Activated T-cell treated with anti-CD3 and anti-CD28 coated beads, Interleukin-2, amount 50 U/mL, for 1 hour (primary cell): ENCODE results near the gene MAMLD1.

Experiments
- DNase-seq: peaks from one replicate; pipeline ENCODE4 v3.0.0-alpha.2; 2020

MAMLD1 gene

DNA sequence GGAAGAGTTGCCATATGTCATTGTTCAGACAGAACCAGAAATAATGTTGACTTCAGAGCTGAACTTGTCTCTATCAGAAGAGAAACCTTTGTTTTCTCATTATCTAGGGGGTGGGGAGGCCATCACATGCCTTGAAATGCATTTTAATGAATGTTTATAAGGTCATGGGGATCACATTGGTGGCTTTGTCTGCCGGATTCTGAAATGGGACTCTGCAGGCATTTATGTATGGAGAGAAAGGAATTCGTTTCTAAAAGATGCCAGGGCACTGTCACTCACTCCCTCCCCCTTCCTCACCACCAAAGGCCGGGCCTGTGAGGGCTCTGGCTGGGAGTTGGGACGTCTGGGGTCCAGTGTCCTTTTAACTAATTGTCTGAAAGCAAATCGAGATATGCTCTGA lies 102.2 kb downstream of the MAMLD1 start:
- DNase-seq, result no peak

DNA sequence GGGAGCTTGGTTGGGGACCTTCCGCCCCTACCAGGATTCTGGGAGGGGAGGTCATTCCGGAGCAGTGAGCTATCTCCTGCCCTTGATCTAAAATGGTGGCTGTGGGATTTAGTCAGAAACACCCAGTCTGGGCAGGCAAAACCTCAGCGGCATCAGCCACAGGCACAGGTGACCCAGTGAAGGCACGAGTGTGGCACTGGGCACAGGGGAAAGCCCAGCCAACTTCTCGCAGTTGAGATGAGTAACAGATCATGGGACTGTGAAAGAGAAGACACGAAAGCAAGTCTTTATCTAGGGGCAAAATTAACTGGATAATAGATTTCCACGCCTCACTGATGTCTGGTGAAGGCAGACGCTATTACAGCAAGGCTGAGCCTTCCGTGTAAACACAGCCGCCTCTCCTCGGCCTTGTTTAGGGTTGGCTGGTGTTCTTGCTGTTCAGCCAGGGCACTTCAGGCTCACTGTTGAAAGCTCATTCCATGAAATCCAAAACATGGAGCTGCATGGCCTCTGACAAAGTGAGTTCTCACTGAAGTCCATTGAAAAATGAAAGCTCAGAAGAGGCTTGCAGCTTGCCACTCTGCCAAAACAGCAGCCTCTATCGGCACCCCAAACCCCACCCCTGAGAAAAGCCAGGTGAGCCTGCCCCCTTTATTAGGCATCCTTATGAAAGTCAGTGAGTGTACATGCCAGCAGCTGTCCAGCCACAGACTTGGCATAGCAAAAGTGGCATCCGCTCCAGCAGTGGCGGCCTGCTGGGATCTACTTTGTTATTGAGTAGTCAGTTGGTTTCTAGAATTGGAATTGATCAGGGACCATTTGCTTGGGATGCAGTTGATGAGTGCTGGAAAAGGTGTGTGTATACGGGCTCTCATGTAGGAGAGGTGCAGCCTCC lies 103.0 kb downstream of the MAMLD1 start:
- no peak for DNase-seq

DNA sequence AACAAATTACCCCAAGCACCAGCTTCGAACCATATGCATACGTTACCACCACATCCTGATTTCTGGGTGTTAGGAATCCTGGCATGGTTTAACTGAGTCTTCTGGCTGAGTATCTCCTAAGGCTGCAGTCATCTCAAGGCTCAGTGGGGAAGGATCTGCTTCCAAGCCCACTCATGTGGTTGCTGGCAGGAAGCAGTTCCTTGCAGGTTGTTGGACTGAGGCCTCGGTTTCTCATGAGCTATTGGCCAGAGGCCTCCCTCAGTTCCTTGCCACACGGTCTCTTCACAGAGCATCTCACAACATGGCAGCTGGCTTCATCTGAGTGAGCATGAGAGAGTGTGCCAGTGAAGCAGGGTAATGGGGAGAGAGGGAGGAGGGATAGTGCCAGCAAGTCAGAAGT lies 109.2 kb downstream of the MAMLD1 start:
- no peak for DNase-seq

DNA sequence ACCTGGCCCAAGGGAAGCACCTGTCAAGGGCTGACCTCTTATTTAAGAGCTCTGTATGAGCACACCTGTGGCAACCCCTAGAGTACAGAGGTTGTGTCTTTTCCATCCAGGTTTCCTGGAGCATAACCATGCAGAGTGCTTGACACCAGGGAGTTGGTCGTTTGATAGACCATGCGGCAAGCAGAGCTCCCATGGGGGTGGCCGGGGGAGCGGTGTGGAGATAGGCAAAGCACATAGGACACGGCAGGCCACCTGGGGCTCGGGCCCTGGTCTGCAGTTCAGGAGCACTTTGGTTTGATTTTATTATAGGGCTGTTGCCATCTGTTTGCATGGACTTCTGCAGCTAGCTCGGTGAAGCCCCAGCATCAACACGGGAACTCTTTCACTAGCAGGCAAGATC lies 110.3 kb downstream of the MAMLD1 start:
- DNase-seq, result no peak

DNA sequence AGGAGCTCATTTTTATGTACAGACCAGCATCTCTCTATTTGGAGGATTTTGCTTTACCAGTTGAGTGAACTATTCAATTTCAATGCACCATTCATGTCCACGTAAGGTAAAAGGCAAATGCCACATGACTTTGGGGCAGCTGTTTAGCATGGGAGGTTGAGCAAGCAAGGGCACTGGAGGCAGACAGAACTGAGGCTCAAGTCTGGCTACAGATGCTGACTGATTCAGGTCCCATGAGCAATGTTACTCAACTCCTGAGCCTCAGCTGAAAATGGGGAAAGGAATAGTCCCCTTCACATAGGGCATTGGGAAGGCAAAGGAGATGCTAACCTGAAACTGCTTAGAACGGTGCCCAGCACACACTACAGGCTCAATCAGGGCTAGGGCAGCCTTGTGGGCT lies 112.3 kb downstream of the MAMLD1 start:
- DNase-seq, result no peak

DNA sequence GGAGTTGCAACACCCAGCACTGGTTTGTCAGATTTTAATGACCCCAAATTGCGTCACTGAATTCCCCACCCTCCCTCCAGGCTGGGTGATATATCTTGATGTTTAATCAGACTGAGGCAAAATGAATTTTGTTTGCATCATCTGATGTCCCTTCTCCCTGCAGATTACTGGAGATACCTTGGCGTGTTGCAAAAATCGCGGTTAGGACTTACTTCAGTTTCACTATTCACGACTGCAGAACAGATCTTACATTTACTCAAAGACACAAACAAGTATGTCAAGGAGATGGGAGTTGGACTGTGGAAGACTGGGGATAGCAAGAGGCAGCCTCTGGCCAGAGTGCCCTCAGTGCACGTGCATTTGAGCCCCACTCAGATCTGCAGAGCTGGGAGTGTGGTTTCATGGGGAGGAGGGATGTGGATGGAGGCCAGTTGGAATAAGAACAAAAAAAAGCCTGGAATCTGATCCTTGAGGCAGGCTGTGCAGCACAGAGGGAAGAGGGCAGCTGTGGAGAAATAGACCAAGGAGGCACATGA lies 113.1 kb downstream of the MAMLD1 start:
- DNase-seq, result no peak

DNA sequence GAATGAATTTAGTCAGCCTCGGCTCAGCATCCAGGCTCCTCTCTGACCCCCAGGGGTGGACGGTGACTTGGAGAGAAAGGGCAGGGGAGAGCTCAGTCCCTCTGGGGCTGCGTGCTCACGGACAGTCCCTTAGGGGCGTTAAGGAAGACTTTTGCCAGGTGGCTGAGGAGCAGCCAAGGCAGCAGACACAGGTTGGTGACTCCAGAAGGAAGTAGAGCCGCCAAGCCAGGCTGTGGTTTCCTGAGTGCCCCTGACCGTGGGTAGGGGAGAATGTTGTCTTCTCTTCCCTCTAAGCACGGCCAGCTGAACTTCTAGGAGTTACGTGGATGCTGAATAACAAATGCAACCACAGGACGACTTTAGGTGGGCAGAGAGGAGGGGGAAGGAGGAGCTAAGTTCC lies 114.3 kb downstream of the MAMLD1 start:
- DNase-seq, result no peak

DNA sequence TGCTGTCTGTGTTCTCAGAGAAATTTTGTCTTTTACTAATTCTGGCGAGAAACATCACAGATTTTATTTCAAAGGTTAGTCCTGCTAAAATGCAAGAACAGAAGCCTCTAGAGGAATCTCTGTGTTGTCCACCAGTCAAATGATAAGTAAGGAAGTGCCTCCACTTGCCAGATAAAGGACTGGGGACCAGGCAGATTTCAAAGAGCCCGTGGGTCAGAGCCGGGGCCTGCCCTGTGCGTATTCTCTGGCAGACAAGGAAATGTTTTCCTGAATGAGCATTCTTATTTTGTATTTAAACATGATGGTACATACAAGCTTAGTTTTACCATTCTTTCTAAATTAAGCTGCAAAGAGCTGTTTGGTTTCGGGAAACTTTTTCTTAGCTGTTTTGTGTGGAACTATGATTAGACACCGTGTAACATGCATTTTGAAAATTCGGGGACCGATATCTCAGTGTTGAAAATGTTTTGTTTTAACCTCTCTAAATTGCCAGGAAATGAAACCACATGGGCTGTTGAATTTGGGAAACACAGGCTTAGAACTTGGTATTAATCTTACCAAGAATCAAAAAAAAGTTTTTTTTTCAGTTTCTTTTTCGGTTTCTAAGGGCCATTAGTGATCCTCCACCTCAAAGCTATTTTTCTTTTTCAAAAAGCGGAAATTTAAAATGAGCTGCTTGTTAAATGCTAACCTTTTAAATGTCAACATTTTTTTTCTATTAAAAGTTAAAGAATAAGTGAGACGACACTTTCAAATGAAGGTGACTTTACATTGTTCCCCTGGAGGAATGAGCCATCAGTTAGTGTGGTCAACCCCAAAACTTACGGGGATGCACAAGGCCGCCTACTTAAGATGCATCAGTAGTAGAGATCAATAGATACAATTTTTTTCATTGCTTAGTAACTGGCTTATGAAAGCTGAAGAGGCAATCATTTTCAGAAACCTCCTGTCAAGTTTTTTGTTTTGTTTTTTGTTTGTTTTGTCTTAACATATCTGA lies 115.7 kb downstream of the MAMLD1 start:
- DNase-seq, result no peak

DNA sequence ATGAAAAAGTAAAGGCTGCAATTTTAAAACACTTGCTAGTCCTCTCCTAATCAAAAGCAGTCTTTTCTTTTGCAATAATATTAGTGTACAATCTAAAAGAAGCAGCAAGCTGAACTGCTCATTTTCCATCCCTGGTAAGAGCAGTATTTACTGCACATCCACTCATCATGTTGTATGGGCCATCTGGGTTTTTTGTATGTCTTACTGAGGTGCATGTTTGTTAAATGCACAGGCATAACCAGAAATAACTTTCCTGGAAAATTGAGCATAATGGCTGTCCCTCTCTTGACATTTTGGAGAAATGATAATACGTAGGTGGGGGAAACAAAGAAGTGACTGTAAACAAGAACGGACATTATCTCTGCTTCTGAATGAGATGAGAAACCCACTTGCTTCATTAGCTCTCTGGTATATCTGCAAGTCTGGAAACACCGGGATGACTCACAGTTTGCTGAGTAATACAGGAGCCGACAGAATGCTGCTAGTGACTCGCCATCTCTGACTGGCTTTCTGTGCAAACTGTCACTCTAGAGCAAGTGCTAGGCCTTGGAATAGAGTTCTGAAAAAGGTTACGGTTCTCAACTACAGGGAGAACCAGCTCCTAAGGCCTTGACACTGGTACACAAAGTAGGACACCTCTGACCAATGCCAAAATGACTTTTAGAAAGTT lies 119.6 kb downstream of the MAMLD1 start:
- no peak for DNase-seq

DNA sequence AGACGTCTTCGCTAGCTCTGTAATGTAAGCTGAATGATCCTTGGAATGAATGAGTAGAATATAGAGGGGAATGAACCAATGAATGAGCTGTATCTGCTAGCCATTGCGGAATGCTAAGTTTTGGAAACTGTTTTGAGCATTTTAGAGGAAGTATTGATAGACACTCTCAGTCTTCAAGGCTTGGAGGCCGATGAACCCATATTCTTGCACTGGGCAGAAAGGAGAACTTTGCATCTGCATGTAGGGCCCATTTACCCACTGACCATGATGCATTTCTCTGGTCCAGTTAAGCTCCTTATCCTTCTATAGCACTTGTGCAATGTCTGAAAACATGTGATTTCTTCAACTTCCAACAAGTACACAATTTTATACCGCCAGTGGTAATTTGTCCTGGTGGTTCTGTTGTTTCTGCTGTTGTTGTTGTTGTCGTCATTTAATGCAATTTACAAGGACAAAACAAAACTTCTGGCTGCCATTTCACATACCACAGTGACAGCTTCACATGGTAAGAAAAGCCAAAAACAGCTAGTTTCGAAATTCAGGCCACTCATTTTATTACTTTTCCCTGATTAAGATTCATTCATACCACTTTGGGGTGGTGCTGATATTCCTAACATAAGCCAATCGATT lies 120.4 kb downstream of the MAMLD1 start:
- DNase-seq, result no peak

DNA sequence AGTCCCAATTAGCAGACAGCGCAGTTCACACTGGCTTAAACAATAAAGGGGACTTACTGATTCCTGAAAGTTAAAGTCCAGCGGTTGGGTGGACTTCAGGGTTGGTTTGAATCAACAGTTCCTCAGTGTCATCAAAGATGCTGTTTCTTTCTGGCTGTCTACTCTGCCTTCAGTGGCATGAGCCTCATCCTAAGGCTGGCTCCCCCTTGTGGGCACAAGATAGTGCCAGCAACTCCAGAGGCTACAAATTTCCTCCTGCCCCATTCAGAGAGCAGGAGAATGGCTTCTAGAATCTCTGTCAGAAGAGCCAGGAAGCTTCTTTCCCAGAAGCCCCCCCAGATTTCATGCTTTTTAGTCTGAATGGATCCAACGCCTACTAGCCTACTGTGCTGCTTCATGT lies 122.9 kb downstream of the MAMLD1 start:
- DNase-seq, result peak; percentile 43

DNA sequence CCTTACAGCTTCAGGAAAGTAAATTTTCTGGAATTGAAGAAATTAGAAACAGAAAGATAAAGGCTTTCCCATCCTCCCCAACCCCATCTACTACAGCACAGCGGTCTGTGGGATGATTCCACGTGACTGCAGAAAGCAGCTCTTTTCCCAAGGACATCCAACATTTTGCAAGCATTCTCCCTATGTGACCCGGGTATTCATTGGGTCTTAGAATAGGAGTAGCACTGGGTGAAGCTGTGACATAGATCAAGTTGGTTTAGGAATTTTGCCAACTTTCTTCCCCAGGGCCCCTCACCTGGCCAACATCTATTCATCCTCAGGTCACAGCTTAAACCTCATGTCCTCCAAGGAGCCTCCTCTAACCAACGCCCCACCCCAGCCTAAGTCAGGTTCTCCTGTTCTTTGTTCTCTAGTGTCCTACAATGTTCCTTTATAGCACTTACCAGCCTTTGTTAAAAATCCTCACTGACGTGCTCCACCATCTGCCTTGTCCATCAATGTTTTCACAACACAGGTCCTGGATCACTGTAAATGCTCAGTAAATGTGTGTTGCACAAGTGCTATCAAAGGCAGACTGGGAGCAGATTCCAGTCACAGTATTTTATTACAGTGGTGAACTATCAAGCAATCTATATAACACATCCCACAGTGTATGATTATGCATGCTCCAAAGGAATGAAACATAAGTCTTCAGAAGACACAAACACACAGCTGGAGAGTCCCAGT lies 124.4 kb downstream of the MAMLD1 start:
- DNase-seq, result no peak

DNA sequence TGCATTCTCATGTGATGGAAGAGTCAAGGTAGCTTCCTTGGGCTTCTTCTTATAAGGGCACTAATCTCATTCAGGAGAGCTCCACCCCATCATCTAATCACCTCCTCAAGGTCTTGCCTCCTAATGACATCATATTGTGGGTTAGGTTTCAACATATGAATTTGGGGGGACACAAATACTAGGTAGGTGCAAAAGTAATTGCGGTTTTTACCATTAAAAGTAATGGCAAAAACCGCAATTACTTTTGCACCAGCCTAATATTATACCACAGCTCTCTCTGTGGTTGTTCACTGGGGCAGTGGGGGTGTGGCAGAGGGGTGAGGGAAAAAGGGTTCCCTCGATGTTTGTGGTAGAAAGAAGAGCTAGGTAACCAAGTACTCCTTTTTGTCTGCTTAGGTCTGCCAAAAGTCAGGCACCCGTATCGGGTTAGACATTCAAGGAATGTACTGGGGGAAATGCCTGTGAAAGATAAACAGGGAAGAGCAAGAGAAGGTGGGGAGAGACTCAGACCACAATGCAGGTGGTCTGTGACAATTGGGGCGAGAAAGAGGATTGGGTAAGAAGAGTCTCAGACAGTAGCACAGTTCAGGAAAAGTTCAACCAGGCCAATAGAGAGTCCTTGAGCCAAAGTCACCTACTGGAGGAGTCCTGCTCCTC lies 126.4 kb downstream of the MAMLD1 start:
- DNase-seq, result no peak

DNA sequence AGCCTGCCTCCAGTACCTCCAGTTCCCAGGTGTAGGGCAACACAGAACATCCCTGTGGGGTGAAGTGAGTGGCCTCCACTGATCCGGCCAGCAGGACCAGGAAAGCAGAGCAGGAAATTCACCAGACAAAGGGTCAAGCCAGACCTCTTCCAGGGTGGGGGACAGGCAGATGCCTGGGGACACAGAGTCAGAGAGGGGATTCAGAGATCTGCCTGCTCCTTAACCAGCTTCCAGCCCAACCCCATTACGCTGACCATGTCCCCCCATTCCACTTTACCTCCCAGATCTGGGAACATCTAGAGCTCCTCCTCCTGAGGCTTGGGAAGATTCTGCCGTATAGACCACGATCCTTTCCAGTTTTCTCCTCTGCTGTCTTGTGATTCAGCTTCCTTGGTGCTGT lies 132.4 kb downstream of the MAMLD1 start:
- DNase-seq, result no peak

DNA sequence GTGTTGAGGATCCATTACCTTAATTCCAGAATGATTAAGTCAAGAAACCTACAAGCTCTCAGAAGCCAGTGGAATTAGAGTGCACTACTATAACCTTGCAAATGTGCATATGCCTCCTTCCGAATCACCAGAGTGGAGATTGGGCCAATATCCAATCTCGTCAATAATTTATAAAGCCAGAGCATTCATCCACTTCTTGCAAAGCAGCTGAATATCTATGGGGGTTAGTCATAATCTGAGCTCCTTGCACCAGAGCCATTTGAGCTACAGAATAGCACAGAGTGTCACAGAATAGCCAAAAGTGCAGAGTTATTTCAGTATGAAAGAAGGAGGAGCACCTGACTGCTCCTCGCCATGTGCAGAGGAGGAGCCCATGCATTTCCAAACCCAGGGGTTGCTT lies 136.1 kb downstream of the MAMLD1 start:
- no peak for DNase-seq

DNA sequence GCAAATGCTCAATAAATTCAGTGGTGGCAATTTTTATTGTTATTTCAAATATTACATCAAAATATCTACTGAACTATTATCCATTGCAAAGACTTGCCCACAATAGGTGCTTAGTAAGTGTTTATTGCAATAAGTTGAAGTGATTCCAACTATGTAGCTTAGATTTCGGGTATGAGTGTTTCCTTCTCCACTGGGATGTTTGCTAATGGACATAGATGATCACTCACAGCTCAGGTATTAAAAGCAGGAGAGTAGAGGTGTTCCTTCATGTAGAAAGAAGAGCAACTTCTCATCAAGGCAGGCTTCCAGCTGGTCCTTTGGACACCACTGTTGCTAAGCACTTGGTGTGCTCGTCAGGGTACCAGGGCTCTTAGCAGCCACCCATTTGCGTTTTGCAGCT lies 139.0 kb downstream of the MAMLD1 start:
- DNase-seq, result no peak

DNA sequence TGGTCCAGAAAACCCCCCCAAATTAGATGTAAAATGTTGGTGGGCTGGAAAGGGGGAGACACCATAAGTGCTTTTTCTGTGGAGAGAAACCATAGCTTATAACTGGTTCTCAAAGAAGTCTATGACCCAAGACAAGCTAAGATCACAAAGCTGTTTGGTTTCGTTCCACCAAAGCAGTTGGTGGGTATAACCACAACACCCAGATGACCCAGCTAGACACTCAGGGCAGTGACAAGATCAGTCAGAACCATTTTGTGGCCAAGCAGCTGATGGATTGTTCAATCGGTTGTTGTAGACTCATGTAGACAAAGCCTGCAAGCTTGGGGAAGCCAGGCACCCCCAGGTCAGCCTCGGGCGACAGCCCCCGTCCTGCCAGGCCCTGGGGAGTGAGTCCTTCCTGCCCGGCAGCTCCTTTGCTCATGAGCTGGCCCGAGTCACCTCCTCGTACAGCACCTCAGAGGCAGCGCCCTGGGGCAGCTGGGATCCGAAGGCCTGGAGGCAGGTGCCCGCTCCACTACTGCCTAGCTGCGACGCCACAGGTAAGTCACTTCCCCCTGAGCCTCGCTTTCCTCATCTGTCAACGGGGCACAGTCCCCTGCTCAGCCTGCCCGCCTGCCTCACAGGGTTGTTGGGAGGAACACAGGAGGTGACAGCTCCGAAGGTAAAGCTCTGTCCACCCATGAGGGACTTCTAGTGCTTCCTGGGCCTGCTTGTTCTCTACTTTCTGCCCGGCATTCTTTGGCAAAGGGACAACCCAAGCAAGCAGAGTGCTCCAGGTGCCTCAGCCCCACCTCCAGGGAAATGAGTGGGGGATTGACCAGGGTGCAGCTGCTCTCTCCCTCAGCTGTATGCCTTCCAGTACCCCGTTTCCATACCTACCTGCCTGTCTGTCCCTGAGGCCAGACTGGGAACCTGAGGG lies 140.1 kb downstream of the MAMLD1 start:
- DNase-seq, result no peak

DNA sequence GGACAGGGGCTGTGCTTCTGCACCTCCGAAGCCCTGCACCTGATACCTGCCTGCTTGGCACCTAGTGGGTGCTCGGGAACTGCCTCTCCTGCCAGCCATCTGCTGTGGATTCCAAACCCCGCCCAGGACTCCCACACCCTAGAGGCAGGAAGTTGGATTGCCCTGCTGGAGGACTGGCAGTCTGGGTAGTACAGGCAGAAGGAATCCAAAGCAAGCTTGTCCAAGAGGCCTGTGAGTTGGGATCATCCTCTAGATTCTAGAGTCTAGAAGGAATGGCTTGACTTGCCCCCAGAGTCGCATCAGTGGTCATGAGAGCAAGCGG lies 140.7 kb downstream of the MAMLD1 start:
- DNase-seq, result no peak

DNA sequence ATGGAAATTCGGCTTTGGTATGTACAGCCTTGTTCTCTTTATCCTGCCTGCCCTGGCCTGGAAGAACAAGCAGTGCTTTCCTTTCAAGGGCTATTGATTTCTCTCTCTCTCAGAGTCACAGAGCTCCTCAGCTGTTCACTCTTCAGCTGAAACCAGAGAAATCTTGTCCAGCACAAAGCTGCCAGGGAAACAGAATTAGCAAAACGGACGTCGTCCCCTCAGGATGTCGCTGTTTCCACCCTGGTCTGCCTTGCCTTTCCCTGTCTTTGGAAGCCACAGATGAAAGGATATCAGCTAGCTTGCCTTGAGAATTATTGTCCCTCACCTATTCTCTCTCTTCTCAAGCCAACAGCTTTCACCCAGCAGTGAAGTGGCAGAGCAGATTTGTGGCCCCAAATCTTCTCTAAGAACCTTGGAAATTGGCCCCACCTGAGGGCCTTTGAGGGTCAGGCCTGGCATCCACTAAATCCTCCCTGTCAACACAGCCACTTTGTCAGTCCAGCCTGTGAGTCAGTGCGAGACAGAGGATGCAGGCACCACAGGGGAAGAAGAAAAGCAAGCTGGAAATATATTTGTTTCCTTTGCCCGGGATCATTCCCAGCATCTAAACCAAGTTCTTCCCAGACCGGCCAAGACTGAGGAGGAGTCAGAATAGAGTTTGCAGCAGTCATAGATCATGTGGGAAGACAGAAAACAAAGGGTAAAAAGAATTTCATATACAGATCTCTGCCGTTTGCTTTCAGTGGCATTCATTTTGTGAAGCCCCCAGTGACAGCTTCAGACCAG lies 141.5 kb downstream of the MAMLD1 start:
- DNase-seq, result no peak
